Kidney (tissue), 14 donors: ENCODE results near the gene KCNG2. TPM values are rescaled to one million over a fixed set of nuclear protein-coding genes. Genes with fewer than 3 reads are reported as not detected.

Experiments
- DNase-seq, 5 donors: peaks; one replicate each; pipeline ENCODE4 v3.0.0-alpha.2; 2013 to 2020
- FAIRE-seq: peaks from 2 replicates; lab custom pipeline; 2012; peaks lifted over from hg19 to GRCh38; lab: Jason Lieb, UNC
- H3K27ac ChIP-seq, 2 donors: one replicate each; pipeline ENCODE4 v1.7.0; 2013; ENCODE audit warnings: low read depth in 2 of 2, low read length in 2 of 2, inconsistent platforms in 1 of 2
- H3K27me3 ChIP-seq: one replicate; pipeline ENCODE4 v1.7.1; 2013; ENCODE audit warnings: low read length, inconsistent platforms; ENCODE audit not compliant: control insufficient read depth, insufficient read depth
- H3K36me3 ChIP-seq, 3 donors: one replicate each; pipeline versions ENCODE4 v1.7.0 to v1.7.1; 2013; ENCODE audit warnings: low read length in 3 of 3, control low read depth in 1 of 3, inconsistent platforms in 1 of 3; ENCODE audit not compliant: insufficient read depth in 3 of 3, control insufficient read depth in 2 of 3
- H3K4me1 ChIP-seq, 3 donors: one replicate each; pipeline versions ENCODE4 v1.7.0 to v1.7.1; 2013; ENCODE audit warnings: low read length in 3 of 3, inconsistent platforms in 1 of 3, low read depth in 1 of 3; ENCODE audit not compliant: control insufficient read depth in 2 of 3, insufficient read depth in 2 of 3
- H3K4me3 ChIP-seq, 3 donors: one replicate each; pipeline versions ENCODE4 v1.7.0 to v1.8.1; 2013; ENCODE audit warnings: low read length in 3 of 3, control low read depth in 1 of 3, inconsistent platforms in 1 of 3
- H3K9ac ChIP-seq, 3 donors: one replicate each; pipeline versions ENCODE4 v1.7.0 to v1.7.1; 2013; ENCODE audit warnings: low read length in 3 of 3, control low read depth in 1 of 3, inconsistent platforms in 1 of 3
- H3K9me3 ChIP-seq, 3 donors: one replicate each; pipeline versions ENCODE4 v1.7.0 to v1.7.1; 2013; ENCODE audit warnings: low read length in 3 of 3, control low read depth in 1 of 3, inconsistent platforms in 1 of 3; ENCODE audit not compliant: control insufficient read depth in 2 of 3, insufficient read depth in 1 of 3
- CTCF ChIP-seq: IDR thresholded peaks from 3 replicates; pipeline ENCODE4 v1.5.1; 2012; ENCODE audit warnings: mild to moderate bottlenecking, moderate library complexity, borderline replicate concordance; ENCODE audit not compliant: insufficient read depth; ENCODE audit errors: extremely low read depth
- intact Hi-C: fragments of 100-400 bp; cut with DNase I; formaldehyde crosslinking; loops from one replicate; pipeline ENCODE4 v1.11.1; 2022
- polyA plus RNA-seq: library from polyadenylated mRNA; stranded (reverse); fragments of 350-450 nt; fragmentation: Illumina TruSeq; extraction: RNeasy Lipid Tissue Mini Kit (QIAGEN cat#74804); gene quantifications from one replicate; pipeline ENCODE4 v1.2.3, GENCODE V29; 2014; ENCODE audit warnings: low read depth, low replicate concordance; ENCODE audit not compliant: insufficient read depth
- total RNA-seq: library from RNA; stranded (reverse); fragmentation: NEBNext Ultra II Directional; extraction: Animal tissue kit (Norgen Biotek cat#: 25700); gene quantifications from one replicate; pipeline ENCODE4 v1.2.1, GENCODE V29; 2021
- donor health status: control.
- donor health status: control.
- donor health status: control.
- donor health status: control.
- donor health status: control.
- donor health status: DM: yes; HTN: yes; CAD: no.
- donor health status: Normal renal cell carcinoma (clear cell type).

Gene KCNG2
- total and polyA plus RNA-seq, 2 donors from 2014 or later = 0.76 TPM; not detected in 1

GRCh38 chr18:79942786-79943607 is 145.3 kb downstream of the KCNG2 start:
- peak in 2 of 5 donors; percentile 15 to 55 for DNase-seq
- no peak overlapping the region for H3K27ac ChIP-seq

GRCh38 chr18:79943608-79944125 is 145.9 kb downstream of the KCNG2 start:
- FAIRE-seq = no peak
- Histone ChIP-seq H3K27ac (no peak overlapping the region), H3K36me3 (peaks cover 0 to 20% (median 8%) of the 10 kb centered on the region in 3 donors), H3K27me3 (no peaks in the 10 kb centered on the region), H3K4me1 (peaks cover 0 to 50% (median 28%) of the 10 kb centered on the region in 3 donors), H3K9me3 (no peaks in the 10 kb centered on the region), H3K4me3 (no peak overlapping the region), H3K9ac (no peak overlapping the region)
- no peak for TF ChIP-seq CTCF
- intact Hi-C loops = no loop called here
- peak in 2 of 5 donors; percentile 39 to 67 for DNase-seq

More at GRCh38 chr18:79942786-79943607, 145.3 kb downstream of the KCNG2 start:
- H3K27me3 ChIP-seq = no peaks in the 10 kb centered on the region
- no peak overlapping the region for H3K9ac ChIP-seq
- peaks cover 0 to 43% (median 25%) of the 10 kb centered on the region in 3 donors for H3K4me1 ChIP-seq
- FAIRE-seq = no peak
- no peak overlapping the region for H3K4me3 ChIP-seq
- peaks cover 0 to 17% (median 8%) of the 10 kb centered on the region in 3 donors for H3K36me3 ChIP-seq
- no peak for TF ChIP-seq CTCF
- intact Hi-C loops = no loop called here
- H3K9me3 ChIP-seq = no peaks in the 10 kb centered on the region

- no peaks in the 10 kb centered on the region for H3K27me3 ChIP-seq
- TF ChIP-seq CTCF = no peak
- no peaks in the 10 kb centered on the region for H3K9me3 ChIP-seq
- no peak overlapping the region for H3K27ac ChIP-seq
- no peak overlapping the region for H3K4me3 ChIP-seq
- H3K36me3 ChIP-seq = peaks cover 0 to 26% (median 8%) of the 10 kb centered on the region in 3 donors
- FAIRE-seq (no peak), DNase-seq (peak in 2 of 5 donors; percentile 29 to 44)
- H3K9ac ChIP-seq = no peak overlapping the region
- peaks cover 0 to 56% (median 33%) of the 10 kb centered on the region in 3 donors for H3K4me1 ChIP-seq
- intact Hi-C loops = no loop called here
Observed at GRCh38 chr18:79944126-79944731, 146.5 kb downstream of the KCNG2 start.
